ENCODE data around the gene MVB12B. TPM values are rescaled to one million over a fixed set of nuclear protein-coding genes. Genes with fewer than 3 reads are reported as not detected.

MVB12B gene
- total RNA-seq, 4 donors from 2014 or later: 27.2 to 36.9 (median 33.2) TPM

DNA sequence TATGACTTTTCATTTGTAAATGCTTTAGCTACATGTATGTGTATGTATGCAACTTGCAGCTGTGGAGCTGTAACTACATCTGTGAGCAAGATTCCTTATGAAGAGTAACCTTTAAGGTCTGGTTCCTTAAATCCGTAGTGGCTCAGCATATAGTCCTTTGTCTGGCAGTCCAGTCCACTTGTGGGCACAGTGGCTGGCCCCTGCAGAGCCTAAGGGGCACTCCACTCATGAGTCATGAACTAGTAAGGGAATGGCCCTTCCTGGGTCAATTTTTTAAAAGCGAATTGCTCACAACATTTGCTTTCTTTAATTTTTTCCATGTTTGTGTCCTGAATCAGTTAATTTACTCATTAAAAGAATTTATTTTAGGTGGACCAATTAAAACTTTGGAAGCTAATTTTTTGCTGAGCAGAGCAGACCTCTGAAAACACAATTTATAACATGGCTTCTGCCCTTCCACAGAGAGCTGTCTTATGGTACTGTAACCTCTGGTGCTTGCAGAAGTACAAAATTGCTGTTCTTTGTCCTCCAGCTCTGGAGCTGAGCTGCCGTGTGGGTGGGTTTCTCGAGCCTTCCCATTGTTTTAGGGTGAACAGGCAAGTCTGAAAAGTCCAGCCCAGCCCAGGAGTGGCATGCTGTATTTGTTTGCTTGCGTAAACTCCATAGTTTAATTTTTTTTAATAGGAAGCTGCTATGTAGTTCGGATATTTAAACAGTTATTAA, 110.1 kb downstream of the MVB12B start:
- H3K27ac ChIP-seq: peak overlapping the region; percentile 0 to 86 (median 62)
- 28 to 36% methylated on average over 6 of the region's 6 CpGs for WGBS, 2 donors
- TF ChIP-seq POLR2A (IDR thresholded peaks at IDR 0.05) (no peak), EP300 (IDR thresholded peaks at IDR 0.05) (no peak), CTCF (IDR thresholded peaks at IDR 0.05) (no peak)
- no peaks in the 10 kb centered on the region for H3K9me3 ChIP-seq
- H3K36me3 ChIP-seq: peaks cover 0 to 13% (median 0%) of the 10 kb centered on the region in 3 donors
- no peak for DNase-seq (ENCODE audit: low spot score in 2 of 2)
- H3K4me3 ChIP-seq: peak overlapping the region in 1 of 4 donors; percentile 4
- peaks cover 0 to 60% (median 23%) of the 10 kb centered on the region in 4 donors for H3K4me1 ChIP-seq
- no peaks in the 10 kb centered on the region for H3K27me3 ChIP-seq

- Histone ChIP-seq H3K4me3 (peak overlapping the region in 1 of 4 donors; percentile 4), H3K4me1 (peaks cover 0 to 60% (median 25%) of the 10 kb centered on the region in 4 donors), H3K27ac (peak overlapping the region in 3 of 4 donors; percentile 45 to 86 (median 78)), H3K36me3 (peaks cover 0 to 16% (median 0%) of the 10 kb centered on the region in 3 donors), H3K27me3 (no peaks in the 10 kb centered on the region), H3K9me3 (no peaks in the 10 kb centered on the region)
- DNase-seq (ENCODE audit: low spot score in 2 of 2): no peak
- no peak for TF ChIP-seq POLR2A (IDR thresholded peaks at IDR 0.05)
- no peak for TF ChIP-seq EP300 (IDR thresholded peaks at IDR 0.05)
- no peak for TF ChIP-seq CTCF (IDR thresholded peaks at IDR 0.05)
- 45 to 54% methylated on average over 6 of the region's 6 CpGs for WGBS, 2 donors
These were observed 110.6 kb downstream of the MVB12B start for GRCh38 chr9:126437268-126437666.

DNA sequence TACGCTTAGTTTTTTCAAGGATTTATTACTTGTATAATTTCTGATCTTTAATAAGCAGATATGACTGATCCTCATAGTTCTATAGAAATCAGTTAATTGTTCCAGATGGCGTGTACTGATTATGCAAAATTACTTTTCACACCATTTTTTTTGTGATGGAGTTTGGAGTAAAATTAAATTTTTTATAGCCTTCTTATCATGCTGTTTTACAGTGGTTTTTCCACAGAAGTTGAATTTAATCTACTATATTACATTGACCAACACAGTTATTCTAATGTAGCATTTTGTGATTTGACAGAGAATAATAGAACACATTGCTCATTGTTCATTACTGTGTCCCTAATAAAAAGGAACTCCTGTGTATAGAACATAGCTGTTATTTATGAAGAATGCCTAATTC, 111.1 kb downstream of the MVB12B start:
- Histone ChIP-seq H3K36me3 (peaks cover 0 to 14% (median 0%) of the 10 kb centered on the region in 3 donors), H3K4me3 (no peak overlapping the region), H3K4me1 (peaks cover 0 to 60% (median 25%) of the 10 kb centered on the region in 4 donors), H3K27ac (peak overlapping the region in 3 of 4 donors; percentile 45 to 86 (median 78)), H3K27me3 (no peaks in the 10 kb centered on the region), H3K9me3 (no peaks in the 10 kb centered on the region)
- WGBS, 2 donors: 54 to 67% methylated on average over 2 of the region's 2 CpGs
- no peak for TF ChIP-seq CTCF (IDR thresholded peaks at IDR 0.05)
- DNase-seq (ENCODE audit: low spot score in 2 of 2): no peak

- TF ChIP-seq POLR2A (IDR thresholded peaks at IDR 0.05) (no peak), EP300 (IDR thresholded peaks at IDR 0.05) (no peak), CTCF (IDR thresholded peaks at IDR 0.05) (no peak)
- Histone ChIP-seq H3K4me3 (no peak overlapping the region), H3K27me3 (no peaks in the 10 kb centered on the region), H3K27ac (peak overlapping the region in 3 of 4 donors; percentile 49 to 86 (median 78)), H3K9me3 (no peaks in the 10 kb centered on the region), H3K36me3 (peaks cover 0 to 3% (median 0%) of the 10 kb centered on the region in 3 donors), H3K4me1 (peaks cover 0 to 60% (median 25%) of the 10 kb centered on the region in 4 donors)
- WGBS, 2 donors: 64 to 72% methylated on average over 12 to 13 of the region's 13 CpGs
- no peak for DNase-seq (ENCODE audit: low spot score in 2 of 2)
These were observed 112.2 kb downstream of the MVB12B start for GRCh38 chr9:126438741-126439401.

DNA sequence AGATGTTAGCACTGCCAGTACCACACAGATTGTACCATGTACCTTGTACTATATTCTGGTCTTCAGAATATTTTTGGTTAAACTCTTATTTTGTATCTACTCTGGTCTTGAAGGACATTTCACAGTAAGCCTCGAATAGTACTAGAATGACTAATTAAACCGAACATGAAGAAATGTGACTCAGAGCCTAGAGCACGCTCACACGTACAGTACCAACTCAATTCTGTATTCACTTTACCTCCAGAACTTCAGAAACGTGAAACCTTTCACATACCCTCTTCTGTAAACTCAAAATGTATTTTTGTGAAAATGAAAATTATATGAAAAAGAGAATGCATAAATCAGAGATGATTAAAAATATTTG, 112.8 kb downstream of the MVB12B start:
- 53% methylated on average over 5 of the region's 5 CpGs for WGBS, 2 donors
- TF ChIP-seq EP300 (IDR thresholded peaks at IDR 0.05): no peak
- no peak for TF ChIP-seq CTCF (IDR thresholded peaks at IDR 0.05)
- no peak for TF ChIP-seq POLR2A (IDR thresholded peaks at IDR 0.05)
- no peaks in the 10 kb centered on the region for H3K27me3 ChIP-seq
- DNase-seq (ENCODE audit: low spot score in 2 of 2): no peak
- H3K27ac ChIP-seq: peak overlapping the region in 3 of 4 donors; percentile 49 to 86 (median 78)
- peaks cover 0 to 60% (median 25%) of the 10 kb centered on the region in 4 donors for H3K4me1 ChIP-seq
- H3K4me3 ChIP-seq: no peak overlapping the region
- peaks cover 0 to 3% (median 0%) of the 10 kb centered on the region in 3 donors for H3K36me3 ChIP-seq
- H3K9me3 ChIP-seq: no peaks in the 10 kb centered on the region

Data from tibial nerve (tissue), 4 donors.